ENCODE data around the gene SAFB. TPM values are rescaled to one million over a fixed set of nuclear protein-coding genes. Genes with fewer than 3 reads are reported as not detected.
"Not testable (repeated sequence)": the region's sequence is repeated elsewhere in the genome, so short reads cannot be mapped to it uniquely, and the experiment has no call there.

The SAFB gene
- total and polyA plus RNA-seq, 11 donors = 22.3 to 59.6 (median 48.0) TPM

- no peaks in the 10 kb centered on the region for H3K27me3 ChIP-seq
- TF ChIP-seq POLR2A (IDR thresholded peaks at IDR 0.05) (no peak), CTCF (IDR thresholded peaks at IDR 0.05) (no peak)
- intact Hi-C loops (cut with DNase I) = no loop called here
- H3K4me3 ChIP-seq = no peak overlapping the region
- H3K4me1 ChIP-seq = peaks cover 0 to 6% (median 0%) of the 10 kb centered on the region in 12 donors
- ATAC-seq (no peak), DNase-seq (no peak)
- 69 to 77% (median 74%) methylated on average over 3 of the region's 3 CpGs for WGBS, 4 donors
- H3K9me3 ChIP-seq = no peaks in the 10 kb centered on the region
- peaks cover 3 to 100% (median 99%) of the 10 kb centered on the region in 9 donors for H3K36me3 ChIP-seq
- H3K27ac ChIP-seq = no peak overlapping the region
Observed at GRCh38 chr19:5605362-5605761, 17.5 kb upstream of the SAFB start.

- H3K36me3 ChIP-seq = peaks cover 4 to 93% (median 92%) of the 10 kb centered on the region in 9 donors
- ATAC-seq (peak in 2 of 4 donors; percentile 53 to 62), DNase-seq (no peak)
- TF ChIP-seq CTCF (IDR thresholded peaks at IDR 0.05) (no peak), POLR2A (IDR thresholded peaks at IDR 0.05) (no peak)
- H3K27ac ChIP-seq = no peak overlapping the region
- no peaks in the 10 kb centered on the region for H3K9me3 ChIP-seq
- H3K4me3 ChIP-seq = no peak overlapping the region
- H3K4me1 ChIP-seq = peaks cover 0 to 9% (median 0%) of the 10 kb centered on the region in 12 donors
- WGBS, 4 donors = 85 to 89% (median 88%) methylated on average over 16 of the region's 16 CpGs
- no peaks in the 10 kb centered on the region for H3K27me3 ChIP-seq
- intact Hi-C loops (cut with DNase I) = no loop called here
Observed at GRCh38 chr19:5607318-5608275, 15.3 kb upstream of the SAFB start.

GRCh38 chr19:5608291-5608690 is 14.6 kb upstream of the SAFB start:
- H3K9me3 ChIP-seq = no peaks in the 10 kb centered on the region
- peaks cover 0 to 11% (median 0%) of the 10 kb centered on the region in 12 donors for H3K4me1 ChIP-seq
- H3K4me3 ChIP-seq = no peak overlapping the region
- TF ChIP-seq POLR2A (IDR thresholded peaks at IDR 0.05) = no peak
- no peak for TF ChIP-seq CTCF (IDR thresholded peaks at IDR 0.05)
- no peak for ATAC-seq
- intact Hi-C loops (cut with DNase I) = no loop called here
- no peak overlapping the region for H3K27ac ChIP-seq
- DNase-seq = no peak
- H3K27me3 ChIP-seq = no peaks in the 10 kb centered on the region
- WGBS, 4 donors = 93 to 97% (median 95%) methylated on average over 10 of the region's 10 CpGs
- peaks cover 7 to 93% (median 92%) of the 10 kb centered on the region in 9 donors for H3K36me3 ChIP-seq

GRCh38 chr19:5608766-5609165 is 14.1 kb upstream of the SAFB start:
- intact Hi-C loops (cut with DNase I) = not testable (repeated sequence)

More at GRCh38 chr19:5608766-5609165, 14.1 kb upstream of the SAFB start:
- H3K4me3 ChIP-seq, H3K27ac ChIP-seq, ATAC-seq, H3K27me3 ChIP-seq, H3K9me3 ChIP-seq, DNase-seq: not testable (repeated sequence)
- Histone ChIP-seq H3K4me1 (peaks cover 0 to 11% (median 0%) of the 10 kb centered on the region in 12 donors), H3K36me3 (peaks cover 7 to 93% (median 92%) of the 10 kb centered on the region in 9 donors)
- WGBS, 4 donors = 95 to 97% (median 96%) methylated on average over 6 to 9 of the region's 9 CpGs
